Measurements from ENCODE around the gene PRAC2. TPM values are rescaled to one million over a fixed set of nuclear protein-coding genes. Genes with fewer than 3 reads are reported as not detected.

Gene PRAC2
- total RNA-seq, 6 experiments from 2014 or later: not detected

GRCh38 chr17:48718761-48719641 lies 4.0 kb upstream of the PRAC2 start:
- peaks cover 53% of the 10 kb centered on the region for H3K27me3 Mint-ChIP-seq (ENCODE audit: insufficient read depth)
- no peaks in the 10 kb centered on the region for H3K36me3 Mint-ChIP-seq (ENCODE audit: low read depth)

DNA sequence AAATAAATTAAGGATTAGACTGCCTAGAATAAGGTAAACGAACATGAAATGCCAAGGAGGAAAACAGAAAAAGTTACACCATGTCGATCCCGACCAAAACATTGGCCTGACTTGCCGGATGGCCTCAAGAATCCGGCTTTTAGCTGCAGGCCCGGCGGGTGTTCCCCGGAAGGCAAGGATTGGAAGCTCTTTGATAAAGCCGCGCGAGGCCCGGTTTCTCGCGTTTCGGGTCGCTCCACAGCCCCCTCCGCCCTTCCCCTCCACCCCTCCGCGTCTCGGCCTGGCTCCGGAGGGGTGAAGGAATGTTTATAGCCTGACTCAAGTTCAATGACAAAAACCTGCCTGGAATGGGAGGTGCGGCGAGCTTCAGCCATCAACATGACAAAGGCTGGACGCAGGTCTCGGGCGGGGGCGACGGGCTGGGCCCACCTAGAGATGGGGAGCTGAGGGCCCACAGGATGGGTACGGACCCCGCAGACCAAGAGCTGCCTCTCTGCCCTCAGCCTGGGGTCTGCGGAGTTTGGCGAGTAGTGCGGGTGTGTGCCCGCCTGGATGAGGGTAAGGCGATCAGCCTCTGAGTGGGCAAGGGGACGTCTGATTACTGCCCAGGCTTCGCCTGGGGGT lies 3.2 kb upstream of the PRAC2 start:
- Mint-ChIP-seq H3K4me1 (ENCODE audit: low read depth) (peaks cover 10% of the 10 kb centered on the region), H3K9me3 (no peaks in the 10 kb centered on the region), H3K27ac (no peak overlapping the region), H3K4me3 (no peak overlapping the region), H3K27me3 (ENCODE audit: insufficient read depth) (peaks cover 59% of the 10 kb centered on the region), H3K36me3 (ENCODE audit: low read depth) (no peaks in the 10 kb centered on the region)
- no peak for DNase-seq
- TF ChIP-seq CTCF (IDR thresholded peaks at IDR 0.05): no peak

More at GRCh38 chr17:48718761-48719641, 4.0 kb upstream of the PRAC2 start:
- H3K4me1 Mint-ChIP-seq (ENCODE audit: low read depth): peaks cover 3% of the 10 kb centered on the region
- no peak overlapping the region for H3K4me3 Mint-ChIP-seq
- no peaks in the 10 kb centered on the region for H3K9me3 Mint-ChIP-seq
- no peak for DNase-seq
- H3K27ac Mint-ChIP-seq: no peak overlapping the region
- TF ChIP-seq CTCF (IDR thresholded peaks at IDR 0.05): no peak

DNA sequence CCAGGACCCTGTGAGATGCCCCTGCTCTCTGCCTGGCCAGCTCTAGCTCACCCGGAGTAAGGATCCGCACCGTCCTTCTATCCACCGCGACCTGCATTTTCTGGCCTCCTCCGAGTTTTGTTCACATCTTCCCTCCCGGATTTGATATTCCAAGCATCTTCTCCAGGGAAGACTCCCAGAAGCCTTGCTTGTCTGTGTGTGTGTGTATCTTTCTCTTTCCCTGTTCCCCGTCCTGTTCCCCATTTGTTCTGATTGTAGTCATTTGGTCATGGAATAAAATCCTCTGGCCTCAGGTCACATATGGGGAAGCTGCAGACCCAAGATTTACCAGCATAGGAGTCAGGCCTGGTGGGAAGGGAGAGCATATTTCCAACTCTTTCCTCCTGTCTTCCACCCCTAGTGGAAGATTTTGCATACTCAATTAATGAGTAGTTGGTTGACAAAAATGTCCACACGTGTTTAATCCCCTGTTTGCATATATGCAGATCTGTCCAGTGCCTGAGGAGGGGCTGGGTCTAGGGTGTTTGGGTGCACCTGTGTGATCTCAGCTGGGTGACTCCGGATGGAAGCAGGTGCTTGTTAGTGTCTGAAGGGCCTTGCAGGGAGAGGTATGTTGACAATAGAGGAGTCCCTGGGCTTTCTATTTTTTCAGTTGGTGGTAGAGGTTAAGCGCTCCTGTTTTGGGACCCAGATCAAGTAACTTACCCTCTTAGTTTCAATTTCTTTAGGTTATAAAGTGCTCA lies 2.5 kb upstream of the PRAC2 start:
- H3K9me3 Mint-ChIP-seq: no peaks in the 10 kb centered on the region
- no peaks in the 10 kb centered on the region for H3K36me3 Mint-ChIP-seq (ENCODE audit: low read depth)
- no peak for TF ChIP-seq CTCF (IDR thresholded peaks at IDR 0.05)
- DNase-seq: no peak
- peaks cover 16% of the 10 kb centered on the region for H3K4me1 Mint-ChIP-seq (ENCODE audit: low read depth)
- no peak overlapping the region for H3K27ac Mint-ChIP-seq
- no peak overlapping the region for H3K4me3 Mint-ChIP-seq
- peaks cover 64% of the 10 kb centered on the region for H3K27me3 Mint-ChIP-seq (ENCODE audit: insufficient read depth)

- H3K27me3 Mint-ChIP-seq (ENCODE audit: insufficient read depth): peaks cover 69% of the 10 kb centered on the region
- no peak overlapping the region for H3K4me3 Mint-ChIP-seq
- H3K27ac Mint-ChIP-seq: no peak overlapping the region
- DNase-seq: no peak
- H3K4me1 Mint-ChIP-seq (ENCODE audit: low read depth): peaks cover 16% of the 10 kb centered on the region
- H3K36me3 Mint-ChIP-seq (ENCODE audit: low read depth): no peaks in the 10 kb centered on the region
- TF ChIP-seq CTCF (IDR thresholded peaks at IDR 0.05): no peak
- H3K9me3 Mint-ChIP-seq: no peaks in the 10 kb centered on the region
Observed at GRCh38 chr17:48721009-48721402, 2.0 kb upstream of the PRAC2 start.

DNA sequence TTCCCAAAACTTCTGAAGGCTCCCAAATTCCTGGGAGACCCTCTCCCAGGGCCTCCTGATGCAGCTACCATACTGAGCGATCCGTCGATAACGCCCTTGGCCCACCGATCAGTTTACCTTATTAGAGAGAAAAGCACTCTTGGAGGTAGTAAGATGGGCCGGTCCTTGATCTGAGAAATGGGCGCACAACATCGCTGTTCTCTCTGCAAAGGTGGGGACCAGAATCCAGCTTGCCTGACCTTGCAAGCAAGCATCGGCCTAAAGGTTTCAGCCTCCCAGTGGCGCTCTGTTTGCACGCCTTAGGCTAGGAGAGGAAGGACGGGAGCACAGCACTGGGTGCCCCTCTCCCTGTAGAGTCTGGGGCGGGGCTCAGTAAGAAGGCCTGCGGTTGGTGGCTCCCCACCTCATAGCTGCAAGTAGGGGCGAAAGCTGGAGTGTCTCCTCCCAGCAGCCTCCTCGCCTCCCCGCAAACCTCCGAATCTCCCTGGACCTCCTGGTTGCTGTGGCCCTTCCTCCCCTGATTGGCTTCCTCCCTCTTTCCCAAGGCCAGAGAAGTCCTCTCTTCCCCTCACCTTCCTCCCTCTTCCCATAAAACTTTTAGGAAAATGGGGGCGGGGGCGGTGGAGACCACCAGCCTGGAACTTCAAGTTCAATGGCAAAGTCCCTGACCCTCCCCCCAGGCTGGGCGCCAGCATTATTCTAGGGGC lies 631 bp upstream of the PRAC2 start, which contains the start of gene PRAC1:
TSS of gene PRAC1 (minus strand) at position 318 of the 707 bp plus-strand sequence. CDS start at position 192, 126 bp downstream.
- no peak for DNase-seq
- H3K9me3 Mint-ChIP-seq: no peaks in the 10 kb centered on the region
- H3K27me3 Mint-ChIP-seq (ENCODE audit: insufficient read depth): peaks cover 78% of the 10 kb centered on the region
- TF ChIP-seq CTCF (IDR thresholded peaks at IDR 0.05): no peak
- H3K27ac Mint-ChIP-seq: no peak within 1 kb of the TSS
- H3K36me3 Mint-ChIP-seq (ENCODE audit: low read depth): no peaks in the 10 kb centered on the region
- no peak within 1 kb of the TSS for H3K4me3 Mint-ChIP-seq
- H3K4me1 Mint-ChIP-seq (ENCODE audit: low read depth): peaks cover 16% of the 10 kb centered on the region

Measured in HFFc6 (cell line).